HG02981 (cell line): ENCODE measurements around the gene MEF2B.
"Not testable (repeated sequence)": the region's sequence is repeated elsewhere in the genome, so short reads cannot be mapped to it uniquely, and the experiment has no call there.

Experiments used
- ATAC-seq: cut with Tn5 transposase; IDR thresholded peaks from one replicate; pipeline ENCODE4 v1.9.1; 2021; ENCODE audit warnings: mild to moderate bottlenecking, moderate library complexity; ENCODE audit not compliant: unreplicated experiment

MEF2B gene

DNA sequence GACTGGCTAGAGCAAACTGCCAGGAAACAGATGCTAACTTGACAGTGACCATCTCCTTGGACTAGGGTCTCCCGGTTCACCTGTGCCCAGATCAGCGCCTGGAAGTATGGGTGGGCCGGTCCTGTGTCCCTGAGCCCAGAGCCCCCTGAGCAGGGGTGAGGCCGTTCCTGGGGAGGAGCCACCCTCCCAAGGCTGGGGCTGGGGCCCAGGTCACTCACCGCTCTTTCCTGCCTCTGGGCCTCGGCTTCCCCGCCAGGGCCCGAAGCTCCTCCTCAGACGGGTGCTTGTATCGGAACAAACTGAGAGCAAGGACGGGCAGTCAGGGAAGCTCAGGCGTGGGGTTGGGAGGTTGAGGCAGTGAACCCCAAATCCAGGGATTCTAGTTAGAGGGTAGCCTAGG lies 37.2 kb downstream of the MEF2B start:
- no peak for ATAC-seq

GRCh38 chr19:19131989-19132388 lies 38.1 kb downstream of the MEF2B start:
- no peak for ATAC-seq

DNA sequence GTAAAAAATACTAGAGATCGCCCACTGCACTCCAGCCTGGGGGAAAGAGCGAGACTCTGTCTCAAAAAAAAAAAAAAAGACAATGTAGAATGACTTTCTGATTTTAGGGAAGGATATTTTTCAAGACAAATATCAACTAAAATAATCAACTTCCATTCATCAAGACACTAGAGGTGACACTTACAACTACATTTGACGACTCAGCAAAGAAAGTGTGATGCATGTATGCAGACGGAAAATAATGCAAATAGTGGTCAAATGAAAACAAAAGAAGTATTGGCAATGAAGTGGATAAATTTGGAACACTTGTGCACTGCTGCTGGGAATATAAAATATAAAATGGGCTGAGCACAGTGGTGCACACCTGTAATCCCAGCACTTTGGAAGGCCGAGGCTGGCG lies 44.0 kb downstream of the MEF2B start:
- no peak for ATAC-seq

GRCh38 chr19:19123386-19123785 lies 46.7 kb downstream of the MEF2B start:
- no peak for ATAC-seq

GRCh38 chr19:19122902-19123301 lies 47.2 kb downstream of the MEF2B start:
- no peak for ATAC-seq

GRCh38 chr19:19121371-19121770 lies 48.7 kb downstream of the MEF2B start:
- ATAC-seq: no peak

DNA sequence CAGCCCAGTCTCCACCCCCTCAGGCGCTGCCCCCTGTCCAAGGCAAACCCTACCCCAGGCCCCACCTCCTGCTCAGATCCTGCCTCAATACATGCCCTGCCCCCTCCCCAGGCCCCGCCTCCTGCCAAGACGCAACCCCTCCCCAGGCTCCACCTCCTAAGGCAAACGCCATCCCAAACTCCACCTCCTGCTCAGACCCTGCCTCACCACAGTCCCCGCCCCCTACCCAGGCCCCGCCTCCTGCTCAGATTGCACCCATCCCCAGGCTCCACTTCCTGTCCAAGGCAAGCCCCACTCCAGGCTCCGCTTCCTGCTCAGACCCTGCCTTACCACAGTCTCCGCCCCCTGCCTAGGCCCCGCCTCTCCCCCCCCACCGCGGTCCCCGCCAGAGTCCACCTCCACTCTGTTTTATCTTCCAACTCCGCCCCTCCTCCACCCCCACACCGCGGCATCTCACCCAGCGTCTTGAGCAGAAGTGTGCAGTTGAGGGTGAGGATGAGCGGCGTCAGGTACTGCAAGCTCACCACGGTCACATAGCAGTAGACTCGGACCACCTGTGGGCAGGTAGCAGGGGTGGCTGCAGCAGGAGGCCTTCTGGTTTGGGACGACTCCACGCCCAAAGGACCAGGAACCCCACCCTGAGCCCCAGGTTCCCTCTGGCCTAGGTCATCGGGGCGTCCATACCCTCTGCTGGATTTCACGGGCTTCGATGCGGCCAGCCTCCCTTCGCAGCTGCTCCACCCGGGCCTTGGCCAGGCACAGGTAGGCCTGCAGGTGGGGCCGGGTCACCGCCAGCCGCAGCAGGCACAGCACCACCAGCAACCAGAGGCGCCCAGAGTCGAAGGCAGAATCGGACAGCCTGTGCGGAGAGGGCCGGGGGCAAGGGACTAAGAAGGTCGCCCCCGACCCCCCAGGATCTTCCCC lies 49.5 kb downstream of the MEF2B start:
- ATAC-seq: no peak

- ATAC-seq: no peak
These were observed 50.5 kb downstream of the MEF2B start for GRCh38 chr19:19119325-19120237.

- ATAC-seq: no peak
These were observed 54.1 kb downstream of the MEF2B start for GRCh38 chr19:19115954-19116353.

DNA sequence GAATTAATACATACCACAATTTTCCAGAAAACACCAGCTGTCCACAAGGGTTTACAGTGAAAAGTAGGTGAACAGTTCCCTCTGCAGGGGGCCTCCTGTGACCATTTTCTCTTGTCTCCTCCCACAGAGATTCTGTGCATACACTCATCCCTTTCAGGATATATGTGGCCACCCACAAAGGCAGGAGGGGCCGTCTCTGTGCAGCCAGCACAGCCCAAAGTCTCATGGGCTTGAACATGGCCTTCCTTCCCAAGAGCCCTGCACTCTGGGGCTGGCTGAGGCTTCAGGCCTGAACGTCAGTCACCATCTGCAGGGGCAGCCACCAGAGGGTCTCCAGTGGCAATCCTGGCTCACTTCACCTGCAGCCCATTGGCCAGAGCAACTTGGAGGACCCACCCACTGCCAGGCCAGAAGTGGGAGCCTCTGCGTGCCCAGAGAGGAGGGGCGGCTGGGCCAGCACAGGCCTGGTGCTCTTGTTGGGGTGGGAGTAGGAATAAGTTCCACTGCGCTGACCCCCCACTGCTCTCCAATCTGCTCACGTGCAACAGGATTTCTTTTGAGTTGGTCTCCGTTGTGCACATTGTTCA lies 56.9 kb downstream of the MEF2B start:
- ATAC-seq: no peak

- no peak for ATAC-seq
These were observed 58.0 kb downstream of the MEF2B start for GRCh38 chr19:19111967-19112580.

DNA sequence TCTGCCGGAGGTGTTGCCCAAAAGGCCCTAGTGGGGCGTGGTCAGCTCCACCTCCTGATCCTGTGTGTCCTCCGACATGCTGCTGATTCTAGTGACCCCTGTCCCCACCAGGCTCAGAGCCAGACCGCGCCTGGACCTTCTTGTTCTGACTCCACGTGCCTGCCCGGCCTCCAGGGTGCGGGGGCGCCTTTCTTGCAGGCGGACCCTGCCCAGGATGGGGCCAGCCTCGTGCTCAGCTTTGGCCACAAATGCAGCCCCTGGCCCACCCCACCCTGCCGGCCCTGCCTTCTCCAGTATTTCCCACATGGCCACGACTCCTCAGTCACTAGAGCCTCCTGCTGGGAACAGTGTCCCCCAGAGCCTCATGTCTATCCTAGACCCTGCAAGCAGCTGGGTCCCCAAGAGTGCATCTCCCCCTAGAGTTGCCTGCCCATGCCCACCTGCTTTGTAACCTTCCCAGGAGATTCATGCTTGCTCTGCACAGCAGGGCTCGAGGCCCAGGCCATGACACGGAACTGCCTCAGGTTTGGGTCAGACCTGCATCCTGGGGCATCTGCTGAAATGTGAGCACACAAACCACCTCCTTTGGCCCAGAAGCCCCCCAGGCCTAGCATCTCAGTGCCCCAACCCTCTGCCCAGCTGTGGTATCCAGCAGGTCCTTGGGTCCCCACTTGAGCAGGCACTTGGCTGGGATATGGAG lies 58.8 kb downstream of the MEF2B start:
- ATAC-seq: no peak

GRCh38 chr19:19110410-19111135 lies 59.5 kb downstream of the MEF2B start:
- ATAC-seq: no peak

DNA sequence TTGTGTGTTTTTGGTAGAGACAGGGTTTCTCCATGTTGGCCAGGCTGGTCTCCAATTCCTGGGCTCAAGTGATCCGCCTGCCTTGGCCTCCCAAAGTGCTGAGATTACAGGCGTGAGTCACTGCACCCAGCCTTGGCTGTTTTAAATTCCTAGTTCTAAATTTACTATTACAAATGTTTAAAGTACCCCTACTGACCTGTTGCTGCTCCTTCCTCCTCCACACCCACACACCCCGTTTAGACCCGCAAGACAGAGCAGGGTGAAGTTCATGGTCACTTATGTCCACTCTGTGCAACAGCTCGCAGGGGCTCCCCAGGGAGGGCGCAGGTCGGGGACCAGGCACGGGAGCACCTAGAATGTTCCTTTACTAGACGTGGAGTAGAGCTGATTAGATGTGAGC lies 60.5 kb downstream of the MEF2B start:
- no peak for ATAC-seq

- ATAC-seq: no peak
These were observed 62.4 kb downstream of the MEF2B start for GRCh38 chr19:19107654-19108053.

GRCh38 chr19:19106938-19107337 lies 63.1 kb downstream of the MEF2B start:
- ATAC-seq: not testable (repeated sequence)

- ATAC-seq: no peak
These were observed 64.0 kb downstream of the MEF2B start for GRCh38 chr19:19106056-19106551.

DNA sequence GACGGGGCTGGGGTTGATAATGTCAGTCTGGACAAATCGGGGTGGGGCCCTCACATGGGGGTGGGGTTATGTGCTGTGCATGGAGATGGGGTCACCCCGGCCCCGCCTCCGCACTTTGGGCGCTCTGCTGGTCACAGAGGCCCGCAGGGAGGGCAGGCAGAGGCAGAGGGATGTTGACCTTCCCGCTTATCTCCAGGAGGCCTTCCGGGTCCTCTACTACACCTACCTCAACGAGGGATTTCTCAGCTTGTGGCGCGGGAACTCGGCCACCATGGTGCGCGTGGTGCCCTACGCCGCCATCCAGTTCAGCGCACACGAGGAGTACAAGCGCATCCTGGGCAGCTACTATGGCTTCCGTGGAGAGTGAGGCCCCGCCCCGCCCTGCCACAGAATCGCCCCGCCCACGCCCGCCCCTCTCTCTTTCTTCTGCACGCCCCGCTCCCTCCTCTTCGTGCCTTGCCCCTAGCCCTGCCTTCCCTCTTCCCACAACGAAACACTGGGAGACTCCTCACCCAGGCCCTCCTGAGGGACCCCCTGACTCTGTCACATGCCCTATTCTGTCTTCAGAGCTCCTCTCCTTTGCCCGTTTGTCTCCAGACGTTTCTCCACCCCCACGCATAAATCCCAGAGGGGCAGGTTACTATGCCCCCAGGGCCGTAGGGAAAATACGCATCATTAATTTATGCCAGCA lies 64.6 kb downstream of the MEF2B start:
- ATAC-seq: no peak

- ATAC-seq: no peak
These were observed 66.9 kb downstream of the MEF2B start for GRCh38 chr19:19103167-19103566.
